GM19240 (cell line): ENCODE data around the gene AUNIP.

Experiments
- DNase-seq: peaks from one replicate; pipeline ENCODE4 v3.0.0; 2011; ENCODE audit warnings: low spot score; ENCODE audit not compliant: insufficient read length

AUNIP gene

GRCh38 chr1:25796811-25797458 lies 62.3 kb downstream of the AUNIP start:
- DNase-seq = no peak

GRCh38 chr1:25795946-25796810 lies 63.1 kb downstream of the AUNIP start:
- DNase-seq = no peak

GRCh38 chr1:25795211-25795610 lies 64.0 kb downstream of the AUNIP start:
- no peak for DNase-seq

- DNase-seq = no peak
Observed at GRCh38 chr1:25794325-25794724, 64.9 kb downstream of the AUNIP start.

GRCh38 chr1:25793585-25794170 lies 65.6 kb downstream of the AUNIP start:
- DNase-seq = no peak

- no peak for DNase-seq
Observed at GRCh38 chr1:25792115-25792514, 67.1 kb downstream of the AUNIP start.

- DNase-seq = no peak
Observed at GRCh38 chr1:25790472-25790871, 68.8 kb downstream of the AUNIP start.

- DNase-seq = no peak
Observed at GRCh38 chr1:25787760-25788166, 71.5 kb downstream of the AUNIP start.

- DNase-seq = no peak
Observed at GRCh38 chr1:25786887-25787759, 72.1 kb downstream of the AUNIP start.

- DNase-seq = no peak
Observed at GRCh38 chr1:25785333-25786067, 73.8 kb downstream of the AUNIP start.

GRCh38 chr1:25784575-25785051 lies 74.6 kb downstream of the AUNIP start:
- DNase-seq = no peak
